Ishikawa (cell line): ENCODE data around the gene ITIH3.

Experiments
- CEBPB ChIP-seq: IDR thresholded peaks from 2 replicates; pipeline ENCODE4 v1.6.1; 2012
- CREB1 ChIP-seq: IDR thresholded peaks from 2 replicates; pipeline ENCODE4 v1.6.1; 2012; ENCODE audit warnings: low read depth
- EGR1 ChIP-seq: IDR thresholded peaks from 2 replicates; pipeline ENCODE4 v1.6.1; 2012
- EP300 ChIP-seq: IDR thresholded peaks from 2 replicates; pipeline ENCODE4 v1.6.1; 2012; ENCODE audit warnings: borderline replicate concordance
- FOXM1 ChIP-seq: IDR thresholded peaks from 2 replicates; pipeline ENCODE4 v1.6.1; 2012; ENCODE audit warnings: low read depth, borderline replicate concordance
- MAX ChIP-seq: IDR thresholded peaks from 2 replicates; pipeline ENCODE4 v1.6.1; 2012
- NFIC ChIP-seq: IDR thresholded peaks from 2 replicates; pipeline ENCODE4 v1.6.1; 2012
- RAD21 ChIP-seq: IDR thresholded peaks from 2 replicates; pipeline ENCODE4 v1.6.1; 2012; ENCODE audit warnings: low read depth
- REST ChIP-seq: IDR thresholded peaks from 2 replicates; pipeline ENCODE4 v1.6.1; 2012; ENCODE audit warnings: low read depth, mild to moderate bottlenecking
- TAF1 ChIP-seq: IDR thresholded peaks from 2 replicates; pipeline ENCODE4 v1.6.1; 2012; ENCODE audit warnings: low read depth, mild to moderate bottlenecking
- TCF12 ChIP-seq: IDR thresholded peaks from 2 replicates; pipeline ENCODE4 v1.6.1; 2012; ENCODE audit warnings: low read depth
- TEAD4 ChIP-seq: IDR thresholded peaks from 2 replicates; pipeline ENCODE4 v1.6.1; 2012
- USF1 ChIP-seq: IDR thresholded peaks from 2 replicates; pipeline ENCODE4 v1.6.1; 2012
- YY1 ChIP-seq: IDR thresholded peaks from 2 replicates; pipeline ENCODE4 v1.6.1; 2012; ENCODE audit warnings: low read depth
- ZBTB7A ChIP-seq: IDR thresholded peaks from 2 replicates; pipeline ENCODE4 v1.6.1; 2012; ENCODE audit warnings: low read depth

Gene ITIH3

GRCh38 chr3:52810923-52811322, 16.3 kb downstream of the ITIH3 start:
- TF ChIP-seq TAF1 (no peak), EGR1 (no peak), USF1 (no peak), RAD21 (no peak), REST (no peak), CEBPB (no peak), MAX (no peak), CREB1 (no peak), TCF12 (no peak), ZBTB7A (no peak), EP300 (no peak), NFIC (no peak), FOXM1 (no peak), TEAD4 (no peak), YY1 (no peak)

GRCh38 chr3:52811452-52812011, 16.9 kb downstream of the ITIH3 start:
- TF ChIP-seq TEAD4 (no peak), EP300 (no peak), FOXM1 (no peak), RAD21 (no peak), EGR1 (no peak), USF1 (no peak), TAF1 (no peak), CEBPB (no peak), CREB1 (no peak), YY1 (no peak), NFIC (no peak), MAX (no peak), ZBTB7A (no peak), REST (no peak), TCF12 (no peak)

- no peak for TF ChIP-seq TAF1
- no peak for TF ChIP-seq FOXM1
- TF ChIP-seq TCF12: no peak
- no peak for TF ChIP-seq ZBTB7A
- no peak for TF ChIP-seq REST
Observed at GRCh38 chr3:52813810-52814209, 19.2 kb downstream of the ITIH3 start.

GRCh38 chr3:52816199-52816598, 21.6 kb downstream of the ITIH3 start:
- TF ChIP-seq TAF1 (no peak), CEBPB (no peak), EP300 (no peak), TEAD4 (no peak), EGR1 (no peak), RAD21 (no peak), YY1 (no peak), ZBTB7A (no peak), USF1 (no peak), CREB1 (no peak), NFIC (no peak), MAX (no peak), TCF12 (no peak), FOXM1 (no peak), REST (no peak)
